ENCODE results near the gene BAIAP2. TPM values are rescaled to one million over a fixed set of nuclear protein-coding genes. Genes with fewer than 3 reads are reported as not detected.
A peak's percentile ranks its signal among the peaks of the same experiment; 100 is the strongest.

Gene BAIAP2
- polyA plus RNA-seq, 2 of the 4 experiments (the other 2 are of a cell fraction) = 7.1 to 27.5 TPM

DNA sequence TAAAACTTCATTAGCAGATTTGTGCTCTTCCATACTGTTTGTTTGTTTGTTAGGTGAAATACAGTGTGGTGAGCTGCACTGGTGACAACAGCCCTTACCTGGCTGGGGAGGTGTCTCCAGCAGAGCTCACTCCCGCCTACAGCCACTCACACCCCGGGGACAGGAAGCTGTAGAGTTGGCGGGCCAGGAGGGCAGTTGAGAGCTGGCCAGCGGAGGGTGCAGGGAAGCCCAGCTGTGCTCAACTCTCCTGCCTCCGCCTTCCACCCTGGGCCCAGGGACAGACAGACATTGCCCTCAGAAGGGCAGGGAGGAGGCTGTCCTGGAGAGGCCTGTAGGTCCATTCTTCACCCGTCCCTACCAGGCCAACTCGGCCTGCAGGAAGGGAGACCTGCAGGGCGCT lies 81.8 kb downstream of the BAIAP2 start:
- Histone ChIP-seq H3K4me3 (no peak overlapping the region), H3K4me2 (no peak overlapping the region), H3K27ac (no peak overlapping the region), H3K4me1 (peaks cover 8% of the 10 kb centered on the region; the same call in 2 of the 3 replicates), H3K9me3 (no peaks in the 10 kb centered on the region)
- no peak for DNase-seq (ENCODE audit: low read depth in 1 of 2, low spot score in 1 of 2)
- ChIA-PET POLR2A (no interaction called here), CTCF (interaction anchor here (1.1 to 9.4 kb wide), 7 partner anchors 9 to 93 kb away, joined by 3 to 131 read pairs (median 8); no protein-coding TSS in a partner anchor)
- no peak for ATAC-seq
- TF ChIP-seq RARB (CRISPR knock-in tag; IDR thresholded peaks at IDR 0.05) = no peak
- no peak for TF ChIP-seq CHD2 (IDR thresholded peaks at IDR 0.05; ENCODE audit: low read length, partially characterized antibody)
- TF ChIP-seq HOXB5 (CRISPR knock-in tag; IDR thresholded peaks at IDR 0.05) = no peak
- TF ChIP-seq, protein P1, sequence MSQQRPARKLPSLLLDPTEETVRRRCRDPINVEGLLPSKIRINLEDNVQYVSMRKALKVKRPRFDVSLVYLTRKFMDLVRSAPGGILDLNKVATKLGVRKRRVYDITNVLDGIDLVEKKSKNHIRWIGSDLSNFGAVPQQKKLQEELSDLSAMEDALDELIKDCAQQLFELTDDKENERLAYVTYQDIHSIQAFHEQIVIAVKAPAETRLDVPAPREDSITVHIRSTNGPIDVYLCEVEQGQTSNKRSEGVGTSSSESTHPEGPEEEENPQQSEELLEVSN (IDR thresholded peaks at IDR 0.05; ENCODE audit: borderline replicate concordance, low read depth) = no peak
- TF ChIP-seq SMC3 (IDR thresholded peaks at IDR 0.05) = no peak
- no peak for TF ChIP-seq EHF (CRISPR knock-in tag; IDR thresholded peaks at IDR 0.05)
- TF ChIP-seq, protein P2, sequence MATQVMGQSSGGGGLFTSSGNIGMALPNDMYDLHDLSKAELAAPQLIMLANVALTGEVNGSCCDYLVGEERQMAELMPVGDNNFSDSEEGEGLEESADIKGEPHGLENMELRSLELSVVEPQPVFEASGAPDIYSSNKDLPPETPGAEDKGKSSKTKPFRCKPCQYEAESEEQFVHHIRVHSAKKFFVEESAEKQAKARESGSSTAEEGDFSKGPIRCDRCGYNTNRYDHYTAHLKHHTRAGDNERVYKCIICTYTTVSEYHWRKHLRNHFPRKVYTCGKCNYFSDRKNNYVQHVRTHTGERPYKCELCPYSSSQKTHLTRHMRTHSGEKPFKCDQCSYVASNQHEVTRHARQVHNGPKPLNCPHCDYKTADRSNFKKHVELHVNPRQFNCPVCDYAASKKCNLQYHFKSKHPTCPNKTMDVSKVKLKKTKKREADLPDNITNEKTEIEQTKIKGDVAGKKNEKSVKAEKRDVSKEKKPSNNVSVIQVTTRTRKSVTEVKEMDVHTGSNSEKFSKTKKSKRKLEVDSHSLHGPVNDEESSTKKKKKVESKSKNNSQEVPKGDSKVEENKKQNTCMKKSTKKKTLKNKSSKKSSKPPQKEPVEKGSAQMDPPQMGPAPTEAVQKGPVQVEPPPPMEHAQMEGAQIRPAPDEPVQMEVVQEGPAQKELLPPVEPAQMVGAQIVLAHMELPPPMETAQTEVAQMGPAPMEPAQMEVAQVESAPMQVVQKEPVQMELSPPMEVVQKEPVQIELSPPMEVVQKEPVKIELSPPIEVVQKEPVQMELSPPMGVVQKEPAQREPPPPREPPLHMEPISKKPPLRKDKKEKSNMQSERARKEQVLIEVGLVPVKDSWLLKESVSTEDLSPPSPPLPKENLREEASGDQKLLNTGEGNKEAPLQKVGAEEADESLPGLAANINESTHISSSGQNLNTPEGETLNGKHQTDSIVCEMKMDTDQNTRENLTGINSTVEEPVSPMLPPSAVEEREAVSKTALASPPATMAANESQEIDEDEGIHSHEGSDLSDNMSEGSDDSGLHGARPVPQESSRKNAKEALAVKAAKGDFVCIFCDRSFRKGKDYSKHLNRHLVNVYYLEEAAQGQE (IDR thresholded peaks at IDR 0.05) = no peak
- TF ChIP-seq, protein P3, sequence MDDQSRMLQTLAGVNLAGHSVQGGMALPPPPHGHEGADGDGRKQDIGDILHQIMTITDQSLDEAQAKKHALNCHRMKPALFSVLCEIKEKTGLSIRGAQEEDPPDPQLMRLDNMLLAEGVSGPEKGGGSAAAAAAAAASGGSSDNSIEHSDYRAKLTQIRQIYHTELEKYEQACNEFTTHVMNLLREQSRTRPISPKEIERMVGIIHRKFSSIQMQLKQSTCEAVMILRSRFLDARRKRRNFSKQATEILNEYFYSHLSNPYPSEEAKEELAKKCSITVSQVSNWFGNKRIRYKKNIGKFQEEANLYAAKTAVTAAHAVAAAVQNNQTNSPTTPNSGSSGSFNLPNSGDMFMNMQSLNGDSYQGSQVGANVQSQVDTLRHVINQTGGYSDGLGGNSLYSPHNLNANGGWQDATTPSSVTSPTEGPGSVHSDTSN (IDR thresholded peaks at IDR 0.05) = no peak
- TF ChIP-seq POLR2A (IDR thresholded peaks at IDR 0.05; ENCODE audit: low read length) = no peak
- no peak for TF ChIP-seq NPAS2 (CRISPR knock-in tag; IDR thresholded peaks at IDR 0.05; ENCODE audit: borderline replicate concordance)
- TF ChIP-seq ZSCAN20 (CRISPR knock-in tag; IDR thresholded peaks at IDR 0.05) = no peak
- WGBS (ENCODE audit: missing lambda C conversion rate) = 85% methylated on average over 7 of the region's 8 CpGs
- no peak for FAIRE-seq

DNA sequence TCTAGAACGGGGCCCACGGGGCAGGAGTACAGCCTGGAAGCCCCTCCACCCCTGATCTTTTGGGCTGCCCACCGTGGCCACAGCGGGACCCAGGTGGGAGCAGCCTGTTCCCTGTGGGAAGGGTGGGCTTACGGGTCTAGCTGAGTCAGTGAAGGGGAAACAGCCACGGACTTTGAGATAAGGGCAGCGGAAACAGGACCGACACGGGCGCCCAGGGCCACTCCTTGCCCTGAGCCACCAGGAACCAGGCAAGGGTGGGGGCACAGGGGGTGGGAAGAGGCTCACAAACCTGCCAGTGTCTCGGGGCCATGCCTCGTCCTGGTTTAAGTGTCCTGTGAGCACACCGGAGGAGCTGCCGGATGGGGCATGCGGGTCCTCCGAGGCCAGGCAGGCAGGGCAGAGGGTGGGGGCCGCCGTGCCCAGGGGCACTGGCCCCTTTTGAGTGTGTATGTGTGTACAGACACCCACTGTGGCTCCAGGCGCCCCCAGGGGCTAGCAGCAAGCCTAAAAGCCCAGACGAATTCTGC lies 82.8 kb downstream of the BAIAP2 start:
- H3K4me3 ChIP-seq = no peak overlapping the region
- CTCF ChIA-PET = interaction anchor here (1.0 to 9.4 kb wide), 7 partner anchors 13 to 94 kb away, joined by 3 to 131 read pairs (median 9); no protein-coding TSS in a partner anchor
- 79% methylated on average over 18 of the region's 20 CpGs for WGBS (ENCODE audit: missing lambda C conversion rate)
- H3K4me2 ChIP-seq = no peak overlapping the region
- FAIRE-seq (no peak), ATAC-seq (no peak), DNase-seq (ENCODE audit: low read depth in 1 of 2, low spot score in 1 of 2) (no peak)
- POLR2A ChIA-PET = no interaction called here
- no peak for TF ChIP-seq EHF (CRISPR knock-in tag; IDR thresholded peaks at IDR 0.05)
- no peaks in the 10 kb centered on the region for H3K9me3 ChIP-seq
- no peak overlapping the region for H3K27ac ChIP-seq
- H3K4me1 ChIP-seq = peaks cover 8% of the 10 kb centered on the region; the same call in 2 of the 3 replicates

DNA sequence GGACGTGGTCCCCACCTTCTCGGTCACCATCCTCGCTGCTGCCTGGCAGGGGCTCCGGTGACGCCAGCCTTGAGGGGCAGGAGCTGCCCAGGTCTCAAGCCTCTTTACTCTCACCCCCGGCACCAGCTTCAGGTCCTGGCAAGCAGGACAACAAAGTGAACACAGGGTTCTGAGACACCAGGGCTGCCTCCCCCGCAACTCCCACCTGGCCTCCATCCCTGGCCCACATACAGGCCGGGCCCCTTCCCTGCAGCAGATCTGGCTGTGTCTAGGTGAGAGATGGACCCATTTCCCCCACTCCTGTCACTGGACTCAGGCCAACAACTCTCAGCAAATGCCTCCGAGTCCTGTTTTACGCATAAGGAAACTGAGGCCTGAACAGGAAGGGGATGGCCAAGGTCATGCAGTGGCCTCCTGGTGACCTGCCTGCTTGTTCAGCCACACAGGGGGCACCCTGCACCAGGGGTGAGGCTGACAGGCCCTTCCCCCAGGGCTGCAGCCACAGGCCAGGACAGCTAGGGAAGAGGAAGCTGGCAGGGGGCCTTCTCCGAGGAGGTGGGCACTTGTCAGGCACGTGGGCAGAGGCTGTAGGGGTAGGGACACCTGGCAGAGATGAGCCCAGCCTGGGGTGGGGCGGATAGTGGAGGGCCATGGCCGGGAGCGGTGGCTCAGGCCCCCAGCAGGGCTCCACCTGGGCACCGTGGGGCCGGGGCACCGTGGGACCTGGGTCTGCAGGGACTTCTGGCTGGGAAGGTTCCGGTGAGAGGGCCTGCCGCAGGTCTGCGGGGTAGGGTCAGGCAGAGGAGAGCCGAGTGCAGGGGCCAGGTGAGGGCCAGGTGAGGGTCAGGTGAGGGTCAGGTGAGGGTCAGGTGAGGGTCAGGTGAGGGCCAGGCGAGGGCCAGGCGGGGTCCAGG lies 83.6 kb downstream of the BAIAP2 start:
- H3K27ac ChIP-seq = peak overlapping the region; percentile 55 to 84; a peak in 5 of 6 replicates
- peak in 1 of 2 experiments; percentile 4; a peak in 3 of 6 replicates for ATAC-seq
- H3K4me3 ChIP-seq = peak overlapping the region; percentile 56
- no peak for DNase-seq (ENCODE audit: low read depth in 1 of 2, low spot score in 1 of 2)
- peaks cover 8% of the 10 kb centered on the region; the same call in 2 of the 3 replicates for H3K4me1 ChIP-seq
- peak overlapping the region; percentile 87 for H3K4me2 ChIP-seq
- no peak for TF ChIP-seq FOXS1 (CRISPR knock-in tag; IDR thresholded peaks at IDR 0.05)
- no peak for TF ChIP-seq CBX8 (IDR thresholded peaks at IDR 0.05)
- TF ChIP-seq JUN (IDR thresholded peaks at IDR 0.05) = no peak
- TF ChIP-seq, protein P1 (IDR thresholded peaks at IDR 0.05; ENCODE audit: borderline replicate concordance, low read depth) = no peak
- no peak for TF ChIP-seq FOSL2 (IDR thresholded peaks at IDR 0.05)
- no peak for TF ChIP-seq FOSL2 (CRISPR knock-in tag; IDR thresholded peaks at IDR 0.05)
- no peak for TF ChIP-seq EHMT2 (IDR thresholded peaks at IDR 0.05; ENCODE audit: low read depth)
- no peak for TF ChIP-seq RFX5 (IDR thresholded peaks at IDR 0.05)
- TF ChIP-seq HOXB5 (CRISPR knock-in tag; IDR thresholded peaks at IDR 0.05) = no peak
- TF ChIP-seq EP300 (IDR thresholded peaks at IDR 0.05) = no peak
- no peak for TF ChIP-seq HOXB13 (CRISPR knock-in tag; IDR thresholded peaks at IDR 0.05; ENCODE audit: low read depth)
- no peak for TF ChIP-seq ZSCAN20 (CRISPR knock-in tag; IDR thresholded peaks at IDR 0.05)
- no peak for TF ChIP-seq KDM5A (IDR thresholded peaks at IDR 0.05)
- TF ChIP-seq RARB (CRISPR knock-in tag; IDR thresholded peaks at IDR 0.05) = no peak
- no peak for TF ChIP-seq ZFP36 (IDR thresholded peaks at IDR 0.05; ENCODE audit: borderline replicate concordance, partially characterized antibody)
- no peak for TF ChIP-seq MYC (IDR thresholded peaks at IDR 0.05; ENCODE audit: borderline replicate concordance, low read length)
- H3K9me3 ChIP-seq = no peaks in the 10 kb centered on the region
- no peak for FAIRE-seq
- 65% methylated on average over 19 of the region's 24 CpGs for WGBS (ENCODE audit: missing lambda C conversion rate)
- ChIA-PET POLR2A (no interaction called here), CTCF (interaction anchor here (1.0 to 9.4 kb wide), 5 partner anchors 12 to 95 kb away, joined by 3 to 131 read pairs (median 23); no protein-coding TSS in a partner anchor)

Measured in A549 (cell line).